GM21526 (cell line): ENCODE measurements around the gene YAF2.

ENCODE experiments used
- ATAC-seq: cut with Tn5 transposase; IDR thresholded peaks from one replicate; pipeline ENCODE4 v1.9.1; 2021; ENCODE audit warnings: moderate library complexity; ENCODE audit not compliant: unreplicated experiment, low FRiP score

Gene YAF2

GRCh38 chr12:42238240-42239140 is at the start of gene YAF2:
Gene YAF2 (minus strand): TSS chr12:42238248. CDS start chr12:42238180, 68 bp downstream.
- ATAC-seq: peak; percentile 79

GRCh38 chr12:42286741-42287140 is 48.7 kb upstream of the YAF2 start:
- ATAC-seq: no peak

- no peak for ATAC-seq
Measured at GRCh38 chr12:42285431-42285830, 47.4 kb upstream of the YAF2 start.

- no peak for ATAC-seq
Measured at GRCh38 chr12:42284876-42285275, 46.8 kb upstream of the YAF2 start.

- no peak for ATAC-seq
Measured at GRCh38 chr12:42284157-42284556, 46.1 kb upstream of the YAF2 start.

GRCh38 chr12:42283739-42284138 is 45.7 kb upstream of the YAF2 start:
- no peak for ATAC-seq

GRCh38 chr12:42282294-42282693 is 44.2 kb upstream of the YAF2 start:
- no peak for ATAC-seq

- no peak for ATAC-seq
Measured at GRCh38 chr12:42281844-42282243, 43.8 kb upstream of the YAF2 start.

GRCh38 chr12:42281278-42281677 is 43.2 kb upstream of the YAF2 start:
- no peak for ATAC-seq

GRCh38 chr12:42278128-42278510 is 40.1 kb upstream of the YAF2 start:
- ATAC-seq: no peak

- no peak for ATAC-seq
Measured at GRCh38 chr12:42277396-42278127, 39.5 kb upstream of the YAF2 start.

- ATAC-seq: no peak
Measured at GRCh38 chr12:42275499-42275898, 37.5 kb upstream of the YAF2 start.

- ATAC-seq: no peak
Measured at GRCh38 chr12:42273706-42274105, 35.7 kb upstream of the YAF2 start.

GRCh38 chr12:42270596-42270995 is 32.5 kb upstream of the YAF2 start:
- no peak for ATAC-seq

- ATAC-seq: no peak
Measured at GRCh38 chr12:42267413-42268190, 29.6 kb upstream of the YAF2 start.

- ATAC-seq: no peak
Measured at GRCh38 chr12:42266579-42267230, 28.7 kb upstream of the YAF2 start.

GRCh38 chr12:42262271-42262670 is 24.2 kb upstream of the YAF2 start:
- ATAC-seq: no peak

- ATAC-seq: no peak
Measured at GRCh38 chr12:42261708-42262107, 23.7 kb upstream of the YAF2 start.

- ATAC-seq: no peak
Measured at GRCh38 chr12:42260518-42260917, 22.5 kb upstream of the YAF2 start.

- ATAC-seq: no peak
Measured at GRCh38 chr12:42259699-42260098, 21.7 kb upstream of the YAF2 start.
